ENCODE data around the gene ARHGEF35. TPM values are rescaled to one million over a fixed set of nuclear protein-coding genes. Genes with fewer than 3 reads are reported as not detected.
"Not testable (repeated sequence)": the region's sequence is repeated elsewhere in the genome, so short reads cannot be mapped to it uniquely, and the experiment has no call there.

ARHGEF35 gene
- total and polyA plus RNA-seq, 2 of the 4 experiments (the other 2 are of a cell fraction) = not detected

GRCh38 chr7:144203086-144203485 lies 7.5 kb upstream of the ARHGEF35 start:
- H3K9me3 ChIP-seq (ENCODE audit: control insufficient read depth, insufficient read depth, low read length); H2BK120ac ChIP-seq (ENCODE audit: low read depth, low read length); H3K27ac ChIP-seq (ENCODE audit: insufficient read depth, low read length); H4K5ac ChIP-seq (ENCODE audit: low read depth, low read length); H3K14ac ChIP-seq (replicated peaks; ENCODE audit: low read depth, low read length); H4K20me1 ChIP-seq (ENCODE audit: insufficient read depth, low read length); H2AFZ ChIP-seq (replicated peaks; ENCODE audit: low read length, poor library complexity); H3K9me1 ChIP-seq (ENCODE audit: insufficient read depth, low read length); H2AK5ac ChIP-seq (ENCODE audit: low read depth, low read length); H2AK9ac ChIP-seq (replicated peaks; ENCODE audit: low read depth, low read length, poor library complexity); H2BK15ac ChIP-seq (ENCODE audit: low read depth, low read length); H3K56ac ChIP-seq (ENCODE audit: extremely low read depth, insufficient read depth, low read length); ATAC-seq (ENCODE audit: low read depth); H4K91ac ChIP-seq (ENCODE audit: insufficient read depth, low read depth, low read length); DNase-seq; H3K4me2 ChIP-seq (ENCODE audit: low read depth, low read length); H3K36me3 ChIP-seq (ENCODE audit: control insufficient read depth, insufficient read depth, low read length); H3K18ac ChIP-seq (ENCODE audit: low read depth, low read length); H3K27me3 ChIP-seq (ENCODE audit: control insufficient read depth, insufficient read depth, low read length); in situ Hi-C loops (cut with MboI; ENCODE audit: low sequenced_read_pairs); CTCF ChIA-PET; H3K9ac ChIP-seq (ENCODE audit: low read depth, low read length); intact Hi-C loops (cut with micrococcal nuclease); H4K8ac ChIP-seq (ENCODE audit: low read depth in 2 of 2, low read length in 2 of 2); H2BK5ac ChIP-seq (ENCODE audit: low read depth, low read length, poor library complexity, severe bottlenecking); dilution Hi-C loops (cut with HindIII; ENCODE audit: low sequenced_read_pairs, unreplicated experiment); POLR2A ChIA-PET (ENCODE audit: unreplicated experiment); H3K4ac ChIP-seq (ENCODE audit: low read depth, low read length); H3K4me3 ChIP-seq (ENCODE audit: insufficient read depth, low read depth, low read length); H3K4me1 ChIP-seq (ENCODE audit: control insufficient read depth, insufficient read depth, low read length); H3K79me1 ChIP-seq (ENCODE audit: low read depth in 1 of 2, low read length in 2 of 2); H2BK20ac ChIP-seq (ENCODE audit: low read depth, low read length); H3K23ac ChIP-seq (ENCODE audit: low read depth, low read length); BruUV-seq (replicated peaks): not testable (repeated sequence)
- WGBS, 2 experiments (ENCODE audit: extremely low coverage in 2 of 2, insufficient read length in 1 of 2) = no CpG with 5 or more reads among the region's 3 CpGs

- H3K4me2 ChIP-seq (ENCODE audit: low read depth, low read length); H2AK9ac ChIP-seq (replicated peaks; ENCODE audit: low read depth, low read length, poor library complexity); H3K27ac ChIP-seq (ENCODE audit: insufficient read depth, low read length); H4K5ac ChIP-seq (ENCODE audit: low read depth, low read length); POLR2A ChIA-PET (ENCODE audit: unreplicated experiment); H3K14ac ChIP-seq (replicated peaks; ENCODE audit: low read depth, low read length); H4K8ac ChIP-seq (ENCODE audit: low read depth in 2 of 2, low read length in 2 of 2); H3K56ac ChIP-seq (ENCODE audit: extremely low read depth, insufficient read depth, low read length); H3K4me1 ChIP-seq (ENCODE audit: control insufficient read depth, insufficient read depth, low read length); H3K4me3 ChIP-seq (ENCODE audit: insufficient read depth, low read depth, low read length); H2BK5ac ChIP-seq (ENCODE audit: low read depth, low read length, poor library complexity, severe bottlenecking); in situ Hi-C loops (cut with MboI; ENCODE audit: low sequenced_read_pairs); DNase-seq; BruUV-seq (replicated peaks); H4K91ac ChIP-seq (ENCODE audit: insufficient read depth, low read depth, low read length); dilution Hi-C loops (cut with HindIII; ENCODE audit: low sequenced_read_pairs, unreplicated experiment); H2BK120ac ChIP-seq (ENCODE audit: low read depth, low read length); intact Hi-C loops (cut with micrococcal nuclease); H3K18ac ChIP-seq (ENCODE audit: low read depth, low read length); H3K9ac ChIP-seq (ENCODE audit: low read depth, low read length); H3K4ac ChIP-seq (ENCODE audit: low read depth, low read length); H2AK5ac ChIP-seq (ENCODE audit: low read depth, low read length); H2BK20ac ChIP-seq (ENCODE audit: low read depth, low read length); H3K27me3 ChIP-seq (ENCODE audit: control insufficient read depth, insufficient read depth, low read length); H3K9me3 ChIP-seq (ENCODE audit: control insufficient read depth, insufficient read depth, low read length); H3K79me1 ChIP-seq (ENCODE audit: low read depth in 1 of 2, low read length in 2 of 2); H3K36me3 ChIP-seq (ENCODE audit: control insufficient read depth, insufficient read depth, low read length); H3K9me1 ChIP-seq (ENCODE audit: insufficient read depth, low read length); CTCF ChIA-PET; H2AFZ ChIP-seq (replicated peaks; ENCODE audit: low read length, poor library complexity); ATAC-seq (ENCODE audit: low read depth); H2BK15ac ChIP-seq (ENCODE audit: low read depth, low read length); H4K20me1 ChIP-seq (ENCODE audit: insufficient read depth, low read length); H3K23ac ChIP-seq (ENCODE audit: low read depth, low read length): not testable (repeated sequence)
- no CpG with 5 or more reads among the region's 1 CpG for WGBS, 2 experiments (ENCODE audit: extremely low coverage in 2 of 2, insufficient read length in 1 of 2)
Measured at GRCh38 chr7:144201978-144202377, 6.3 kb upstream of the ARHGEF35 start.

All from IMR-90 (cell line).